Activated naive CD8-positive, alpha-beta T cell treated with anti-CD3 and anti-CD28 coated beads, Interleukin-2, amount 50 U/mL, for 24 hours (primary cell): Measurements from ENCODE around the gene CHMP4B.
"Not testable (repeated sequence)": the region's sequence is repeated elsewhere in the genome, so short reads cannot be mapped to it uniquely, and the experiment has no call there.

ENCODE experiments used
- ATAC-seq: fragments of 150-1000 bp; cut with Tn5 transposase; one replicate; pipeline ENCODE4 v1.10.0; 2021
- DNase-seq: peaks from one replicate; pipeline ENCODE4 v3.0.0; 2021
- H3K27ac Mint-ChIP-seq: one replicate; pipeline ENCODE4 v1.8.0; 2021; ENCODE audit warnings: mild to moderate bottlenecking, mixed read lengths
- H3K27me3 Mint-ChIP-seq: one replicate; pipeline ENCODE4 v1.8.0; 2021; ENCODE audit warnings: mixed read lengths
- H3K36me3 Mint-ChIP-seq: one replicate; pipeline ENCODE4 v1.8.0; 2021; ENCODE audit warnings: low read depth, mixed read lengths
- H3K4me1 Mint-ChIP-seq: one replicate; pipeline ENCODE4 v1.8.0; 2021; ENCODE audit warnings: mixed read lengths
- H3K4me3 Mint-ChIP-seq: one replicate; pipeline ENCODE4 v1.8.0; 2021; ENCODE audit warnings: mild to moderate bottlenecking, moderate library complexity, mixed read lengths
- H3K9me3 Mint-ChIP-seq: one replicate; pipeline ENCODE4 v1.8.0; 2021; ENCODE audit warnings: mixed read lengths

The CHMP4B gene

DNA sequence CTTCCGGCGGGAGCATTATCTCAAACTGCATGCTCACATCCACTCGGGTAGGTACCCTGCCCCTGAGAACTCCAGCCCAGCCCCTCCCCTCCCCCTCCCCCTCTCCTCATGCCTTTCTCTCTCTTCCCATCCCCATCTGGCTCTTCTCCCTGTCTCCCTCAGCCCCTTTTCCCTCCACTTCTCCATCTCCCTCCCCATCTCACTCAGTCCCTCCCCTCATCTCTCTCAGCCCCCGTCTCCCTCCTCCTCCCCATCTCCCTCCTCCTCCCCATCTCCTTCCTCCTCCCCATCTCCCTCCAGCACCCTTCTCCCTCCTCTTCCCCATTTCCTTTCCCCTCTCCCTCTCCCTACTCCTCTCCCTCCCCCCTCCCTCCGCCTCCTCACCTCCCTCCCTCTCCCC is 27.3 kb upstream of the CHMP4B start:
- peaks cover 18% of the 10 kb centered on the region for H3K4me1 Mint-ChIP-seq
- no peaks in the 10 kb centered on the region for H3K27me3 Mint-ChIP-seq
- H3K27ac Mint-ChIP-seq = no peak overlapping the region

DNA sequence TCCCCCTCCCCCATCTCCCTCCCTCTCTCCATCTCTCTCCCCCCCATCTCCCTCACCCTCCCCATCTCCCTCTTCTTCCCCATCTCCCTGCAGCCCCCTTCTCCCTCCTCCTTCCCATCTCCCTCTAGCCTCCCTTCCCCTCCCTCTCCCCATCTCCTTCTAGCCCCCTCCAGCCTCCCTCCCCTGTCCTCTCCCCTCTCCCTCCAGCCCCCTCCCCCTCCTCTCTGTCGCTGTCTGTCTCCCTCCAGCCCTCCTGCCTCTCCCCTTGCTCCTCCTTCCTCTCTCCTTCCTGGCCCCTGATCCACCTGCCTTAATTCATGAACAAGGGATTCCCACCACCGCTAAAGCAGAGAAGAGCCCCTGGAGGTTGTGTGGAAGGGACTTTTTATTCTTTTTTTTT is 26.9 kb upstream of the CHMP4B start:
- Mint-ChIP-seq H3K36me3 (peaks cover 4% of the 10 kb centered on the region), H3K4me3 (no peak overlapping the region), H3K9me3 (no peaks in the 10 kb centered on the region), H3K27ac (no peak overlapping the region), H3K27me3 (no peaks in the 10 kb centered on the region), H3K4me1 (peaks cover 14% of the 10 kb centered on the region)
- no peak for ATAC-seq
- DNase-seq = no peak

More for the DNA sequence above, 27.3 kb upstream of the CHMP4B start:
- H3K36me3 Mint-ChIP-seq = peaks cover 4% of the 10 kb centered on the region
- DNase-seq (no peak), ATAC-seq (no peak)
- no peak overlapping the region for H3K4me3 Mint-ChIP-seq
- no peaks in the 10 kb centered on the region for H3K9me3 Mint-ChIP-seq

DNA sequence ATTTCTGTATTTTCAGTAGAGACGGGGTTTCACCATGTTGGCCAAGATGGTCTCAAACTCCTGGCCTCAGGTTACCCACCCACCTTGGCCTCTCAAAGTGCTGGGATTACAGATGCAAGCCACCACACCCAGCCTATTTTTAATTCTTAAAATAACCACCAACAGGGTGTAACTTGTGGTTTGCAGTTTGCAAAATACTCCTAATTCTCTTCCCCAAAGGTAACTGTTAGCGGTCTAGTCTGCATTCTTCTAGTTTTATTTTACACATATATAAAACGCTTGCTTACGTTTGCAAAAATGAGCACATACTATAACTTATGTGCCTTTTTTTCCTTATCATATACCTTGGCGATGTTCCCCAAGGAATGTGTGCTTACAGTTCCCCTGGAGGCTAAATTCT is 25.6 kb upstream of the CHMP4B start:
- no peak overlapping the region for H3K27ac Mint-ChIP-seq
- no peak overlapping the region for H3K4me3 Mint-ChIP-seq
- no peak for DNase-seq
- peaks cover 7% of the 10 kb centered on the region for H3K36me3 Mint-ChIP-seq
- ATAC-seq = no peak
- H3K4me1 Mint-ChIP-seq = peaks cover 9% of the 10 kb centered on the region
- no peaks in the 10 kb centered on the region for H3K9me3 Mint-ChIP-seq
- no peaks in the 10 kb centered on the region for H3K27me3 Mint-ChIP-seq

DNA sequence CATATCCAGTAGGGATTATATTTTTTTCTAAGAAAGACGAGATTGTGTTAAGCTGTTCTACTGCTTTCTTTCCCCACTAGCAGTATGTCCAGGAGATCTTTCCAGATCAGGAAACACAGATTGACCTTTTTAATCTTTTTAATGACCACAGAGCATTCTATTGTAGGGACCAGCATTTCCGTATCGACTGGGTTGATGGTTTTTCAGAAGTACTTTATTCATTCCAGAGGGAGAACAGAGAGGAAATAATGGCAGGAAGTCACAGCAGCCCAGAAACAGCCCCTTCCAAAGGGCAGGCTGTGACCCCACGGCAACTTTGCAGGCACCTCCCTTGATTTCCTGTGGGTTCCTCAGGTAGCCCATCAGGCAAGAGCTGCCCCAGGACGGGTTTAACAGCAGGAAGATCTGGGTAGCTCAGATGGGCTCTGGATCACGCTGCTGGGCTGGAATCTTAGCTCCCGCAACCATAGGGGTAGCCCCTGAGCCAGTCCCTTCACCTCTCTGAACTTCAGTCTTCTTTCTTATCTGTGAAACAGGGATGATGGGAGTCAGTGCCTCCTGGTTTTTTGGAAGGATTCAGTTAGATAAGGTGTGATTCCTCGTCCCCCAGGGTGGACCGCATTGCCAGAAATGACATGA is 23.8 kb upstream of the CHMP4B start:
- H3K4me1 Mint-ChIP-seq = peaks cover 9% of the 10 kb centered on the region
- no peak overlapping the region for H3K4me3 Mint-ChIP-seq
- H3K27me3 Mint-ChIP-seq = no peaks in the 10 kb centered on the region
- no peak for DNase-seq
- no peaks in the 10 kb centered on the region for H3K9me3 Mint-ChIP-seq
- H3K27ac Mint-ChIP-seq = no peak overlapping the region
- H3K36me3 Mint-ChIP-seq = peaks cover 11% of the 10 kb centered on the region
- no peak for ATAC-seq

DNA sequence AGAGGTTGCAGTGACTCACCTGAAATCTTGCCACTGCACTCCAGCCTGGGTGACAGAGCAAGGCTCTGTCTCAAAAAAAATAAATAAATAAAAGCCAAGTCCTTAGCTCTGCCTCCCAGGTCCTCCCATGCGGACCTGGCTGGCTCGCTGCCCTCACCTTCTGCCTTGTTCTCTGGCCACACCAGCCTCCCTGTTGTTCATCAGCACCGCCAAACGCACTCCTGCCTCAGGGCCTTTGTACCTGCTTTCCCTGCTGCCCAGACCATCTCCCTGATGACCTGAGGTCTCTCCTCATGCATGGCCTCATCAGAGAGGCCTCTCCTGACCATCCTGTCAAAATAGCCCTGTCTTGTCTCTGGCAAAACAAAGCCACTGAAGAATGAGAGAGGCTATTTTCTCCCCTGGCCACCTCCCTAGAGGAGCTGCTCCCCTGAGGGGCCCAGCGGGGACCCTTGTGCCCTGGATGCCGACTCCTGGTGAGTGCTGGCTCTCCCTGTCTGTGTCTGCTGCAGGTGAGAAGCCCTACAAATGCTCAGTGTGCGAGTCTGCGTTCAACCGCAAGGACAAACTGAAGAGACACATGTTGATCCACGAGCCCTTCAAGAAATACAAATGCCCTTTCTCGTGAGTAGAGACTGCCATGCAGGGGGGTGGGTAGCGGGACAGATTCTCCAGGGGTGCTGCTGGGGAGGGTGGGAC is 22.6 kb upstream of the CHMP4B start:
- H3K27me3 Mint-ChIP-seq = no peaks in the 10 kb centered on the region
- DNase-seq (no peak), ATAC-seq (no peak)

DNA sequence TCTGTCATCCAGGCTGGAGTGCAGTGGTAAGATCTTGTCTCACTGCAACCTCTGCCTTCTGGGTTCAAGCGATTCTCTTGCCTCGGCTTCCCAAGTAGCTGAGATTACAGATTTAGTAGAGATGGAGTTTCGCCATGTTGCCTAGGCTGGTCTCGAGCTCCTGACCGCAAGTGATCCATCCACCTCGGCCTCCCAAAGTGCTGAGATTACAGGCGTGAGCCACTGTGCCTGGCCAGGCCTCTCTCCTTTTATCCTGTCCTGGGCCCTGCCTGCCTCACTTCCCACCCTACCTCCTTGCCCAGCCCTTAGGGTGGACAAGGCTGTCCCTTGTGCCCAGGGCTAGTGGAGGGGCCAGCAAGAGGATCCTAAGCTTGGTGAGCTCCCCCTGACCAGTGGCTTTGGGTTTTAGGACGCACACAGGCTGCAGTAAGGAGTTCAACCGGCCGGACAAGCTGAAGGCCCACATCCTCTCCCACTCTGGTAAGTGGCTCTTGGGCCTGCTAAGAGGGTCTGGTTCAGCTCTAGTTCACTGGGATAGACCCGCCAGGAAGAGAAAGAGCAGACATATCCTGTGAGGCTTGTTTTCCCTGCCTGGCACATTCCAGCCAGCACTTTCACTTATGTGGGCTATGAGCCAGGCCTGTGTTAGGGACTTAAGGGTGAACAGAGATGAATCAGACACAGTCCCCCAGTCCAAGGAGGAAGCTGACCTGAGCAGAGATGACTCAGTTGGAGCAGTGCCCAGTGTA is 21.9 kb upstream of the CHMP4B start:
- H3K27me3 Mint-ChIP-seq = no peaks in the 10 kb centered on the region
- no peak overlapping the region for H3K4me3 Mint-ChIP-seq
- no peak for DNase-seq
- no peak overlapping the region for H3K27ac Mint-ChIP-seq
- H3K4me1 Mint-ChIP-seq = peaks cover 9% of the 10 kb centered on the region
- no peak for ATAC-seq
- peaks cover 11% of the 10 kb centered on the region for H3K36me3 Mint-ChIP-seq
- H3K9me3 Mint-ChIP-seq = no peaks in the 10 kb centered on the region

More for the DNA sequence above, 22.6 kb upstream of the CHMP4B start:
- Mint-ChIP-seq H3K4me1 (peaks cover 9% of the 10 kb centered on the region), H3K27ac (no peak overlapping the region), H3K9me3 (no peaks in the 10 kb centered on the region), H3K4me3 (no peak overlapping the region), H3K36me3 (peaks cover 11% of the 10 kb centered on the region)

DNA sequence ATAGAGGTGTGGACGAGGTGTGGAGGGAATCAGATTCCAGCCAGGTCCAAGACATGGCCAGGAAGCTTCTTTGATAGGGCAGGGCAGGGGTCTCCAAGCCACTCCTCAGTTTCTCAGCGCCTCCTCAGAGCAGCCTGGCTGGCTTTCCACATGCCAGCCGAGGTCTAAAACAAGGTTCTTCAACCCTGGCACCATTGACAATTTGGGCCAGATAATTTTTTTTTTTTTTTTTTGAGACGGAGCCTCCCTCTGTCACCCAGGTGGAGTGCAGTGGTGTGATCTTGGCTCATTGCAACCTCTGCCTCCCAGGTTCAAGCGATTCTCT is 21.3 kb upstream of the CHMP4B start:
- Mint-ChIP-seq H3K4me1 (peaks cover 9% of the 10 kb centered on the region), H3K36me3 (peaks cover 11% of the 10 kb centered on the region), H3K9me3 (no peaks in the 10 kb centered on the region), H3K4me3 (no peak overlapping the region), H3K27me3 (no peaks in the 10 kb centered on the region), H3K27ac (no peak overlapping the region)
- no peak for ATAC-seq
- no peak for DNase-seq

DNA sequence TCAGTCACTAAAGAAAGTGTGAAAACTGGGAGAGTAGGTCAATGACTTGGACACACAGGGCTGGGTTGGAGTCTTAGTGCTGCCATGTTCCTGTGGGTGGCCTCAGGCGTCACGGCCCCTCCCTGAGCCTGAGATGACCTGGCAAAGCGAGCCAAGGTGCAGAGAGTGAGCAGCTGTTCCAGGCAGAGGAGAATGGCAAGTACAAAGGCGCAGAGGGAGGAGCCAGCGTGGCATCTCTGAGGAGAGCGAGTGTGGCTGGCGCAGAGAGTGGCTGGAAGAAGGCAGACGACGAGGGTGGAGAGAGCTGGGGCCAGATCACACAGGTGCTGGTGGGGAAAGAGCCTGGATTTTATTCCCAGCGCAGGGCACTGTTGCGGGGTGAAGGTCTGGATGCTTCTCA is 20.6 kb upstream of the CHMP4B start:
- Mint-ChIP-seq H3K4me3 (no peak overlapping the region), H3K27ac (no peak overlapping the region), H3K36me3 (peaks cover 11% of the 10 kb centered on the region), H3K27me3 (no peaks in the 10 kb centered on the region), H3K4me1 (peaks cover 9% of the 10 kb centered on the region), H3K9me3 (no peaks in the 10 kb centered on the region)
- DNase-seq (no peak), ATAC-seq (no peak)

DNA sequence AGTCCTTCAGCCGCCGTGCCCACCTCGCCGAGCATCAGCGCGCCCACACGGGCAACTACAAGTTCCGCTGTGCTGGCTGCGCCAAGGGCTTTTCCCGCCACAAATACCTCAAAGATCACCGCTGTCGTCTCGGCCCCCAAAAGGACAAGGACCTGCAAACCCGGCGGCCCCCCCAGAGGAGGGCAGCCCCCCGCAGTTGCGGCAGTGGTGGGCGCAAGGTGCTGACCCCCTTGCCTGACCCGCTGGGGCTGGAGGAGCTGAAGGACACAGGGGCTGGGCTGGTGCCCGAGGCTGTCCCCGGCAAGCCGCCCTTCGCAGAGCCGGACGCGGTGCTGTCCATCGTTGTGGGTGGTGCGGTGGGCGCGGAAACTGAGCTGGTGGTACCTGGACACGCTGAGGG is 20.1 kb upstream of the CHMP4B start:
- DNase-seq (no peak), ATAC-seq (no peak)
- Mint-ChIP-seq H3K27me3 (no peaks in the 10 kb centered on the region), H3K4me1 (peaks cover 6% of the 10 kb centered on the region), H3K4me3 (no peak overlapping the region), H3K9me3 (no peaks in the 10 kb centered on the region), H3K36me3 (peaks cover 11% of the 10 kb centered on the region), H3K27ac (no peak overlapping the region)

DNA sequence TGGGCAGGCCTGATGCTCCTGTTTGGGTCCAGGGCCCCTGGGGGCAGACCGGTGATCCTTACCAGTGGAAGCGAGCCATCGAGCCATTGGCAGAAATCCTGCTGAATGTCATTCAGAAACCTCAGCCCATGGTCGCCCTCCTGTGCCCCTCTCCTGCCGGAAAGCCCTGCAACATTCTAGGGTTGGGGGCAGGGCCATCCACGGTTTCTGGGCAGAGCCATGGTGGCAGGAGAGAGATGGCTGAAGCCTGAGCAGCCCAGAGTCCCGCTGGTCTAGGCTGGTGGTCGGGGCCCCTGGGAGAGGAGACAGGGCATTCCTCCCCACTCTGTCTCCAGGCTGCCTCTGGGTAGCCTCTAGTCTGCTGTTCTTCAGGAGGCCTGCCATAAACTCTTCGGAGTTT is 19.6 kb upstream of the CHMP4B start:
- no peak overlapping the region for H3K4me3 Mint-ChIP-seq
- DNase-seq (no peak), ATAC-seq (no peak)
- H3K9me3 Mint-ChIP-seq = no peaks in the 10 kb centered on the region
- peaks cover 4% of the 10 kb centered on the region for H3K4me1 Mint-ChIP-seq
- no peak overlapping the region for H3K27ac Mint-ChIP-seq
- peaks cover 11% of the 10 kb centered on the region for H3K36me3 Mint-ChIP-seq
- H3K27me3 Mint-ChIP-seq = no peaks in the 10 kb centered on the region

DNA sequence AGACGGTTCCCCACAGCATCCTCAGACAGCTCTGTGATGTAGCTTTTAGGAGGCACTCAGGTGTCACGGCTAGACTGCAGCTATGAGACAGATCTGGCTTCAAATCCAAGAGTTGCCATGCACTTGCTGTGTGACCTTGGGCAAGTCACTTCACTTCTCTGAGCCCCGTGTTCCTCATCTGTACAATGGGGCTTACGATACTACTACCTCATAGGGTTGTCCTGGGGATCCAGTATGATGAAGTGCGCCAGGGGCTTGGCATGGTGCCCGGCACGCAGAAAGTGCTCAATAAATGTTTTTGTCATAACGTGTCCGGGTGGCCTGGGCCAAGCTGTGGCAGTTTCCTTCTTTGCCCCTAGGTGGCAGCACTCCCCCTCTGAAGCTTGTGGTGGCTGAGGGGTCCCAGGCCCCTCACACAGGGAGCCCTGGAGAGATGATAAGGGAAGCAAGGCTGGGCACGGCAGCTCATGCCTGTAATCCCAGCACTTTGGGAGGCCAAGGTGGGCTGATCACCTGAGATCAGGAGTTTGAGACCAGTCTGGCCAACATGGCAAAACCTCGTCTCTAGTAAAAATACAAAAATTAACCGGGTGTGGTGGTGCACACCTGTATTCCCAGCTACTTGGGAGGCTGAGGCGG is 19.1 kb upstream of the CHMP4B start:
- H3K36me3 Mint-ChIP-seq = peaks cover 11% of the 10 kb centered on the region
- H3K9me3 Mint-ChIP-seq = no peaks in the 10 kb centered on the region
- ATAC-seq = peak; percentile 47
- H3K4me1 Mint-ChIP-seq = peaks cover 2% of the 10 kb centered on the region
- peak; percentile 68 for DNase-seq
- H3K27ac Mint-ChIP-seq = no peak overlapping the region
- H3K27me3 Mint-ChIP-seq = no peaks in the 10 kb centered on the region
- no peak overlapping the region for H3K4me3 Mint-ChIP-seq

DNA sequence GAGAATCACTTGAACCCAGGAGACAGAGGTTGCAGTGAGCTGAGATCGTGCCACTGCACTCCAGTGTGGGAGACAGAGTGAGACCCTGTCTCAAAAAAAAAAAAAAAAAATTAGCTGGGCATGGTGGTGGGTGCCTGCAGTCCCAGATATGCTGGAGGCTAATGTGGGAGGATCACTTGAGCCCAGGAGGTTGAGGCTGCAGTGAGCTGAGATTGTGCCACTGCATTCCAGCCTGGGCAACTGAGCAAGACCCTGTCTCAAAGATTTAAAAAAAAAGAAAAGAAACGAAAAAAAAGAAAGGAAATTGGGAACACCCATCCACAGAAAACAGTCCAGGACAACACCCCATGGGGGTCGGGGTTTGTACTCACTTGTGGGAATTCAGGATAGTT is 18.6 kb upstream of the CHMP4B start:
- not testable (repeated sequence) for H3K9me3 Mint-ChIP-seq, H3K27me3 Mint-ChIP-seq, DNase-seq, H3K4me1 Mint-ChIP-seq, ATAC-seq, H3K27ac Mint-ChIP-seq, H3K4me3 Mint-ChIP-seq
- peaks cover 11% of the 10 kb centered on the region for H3K36me3 Mint-ChIP-seq

DNA sequence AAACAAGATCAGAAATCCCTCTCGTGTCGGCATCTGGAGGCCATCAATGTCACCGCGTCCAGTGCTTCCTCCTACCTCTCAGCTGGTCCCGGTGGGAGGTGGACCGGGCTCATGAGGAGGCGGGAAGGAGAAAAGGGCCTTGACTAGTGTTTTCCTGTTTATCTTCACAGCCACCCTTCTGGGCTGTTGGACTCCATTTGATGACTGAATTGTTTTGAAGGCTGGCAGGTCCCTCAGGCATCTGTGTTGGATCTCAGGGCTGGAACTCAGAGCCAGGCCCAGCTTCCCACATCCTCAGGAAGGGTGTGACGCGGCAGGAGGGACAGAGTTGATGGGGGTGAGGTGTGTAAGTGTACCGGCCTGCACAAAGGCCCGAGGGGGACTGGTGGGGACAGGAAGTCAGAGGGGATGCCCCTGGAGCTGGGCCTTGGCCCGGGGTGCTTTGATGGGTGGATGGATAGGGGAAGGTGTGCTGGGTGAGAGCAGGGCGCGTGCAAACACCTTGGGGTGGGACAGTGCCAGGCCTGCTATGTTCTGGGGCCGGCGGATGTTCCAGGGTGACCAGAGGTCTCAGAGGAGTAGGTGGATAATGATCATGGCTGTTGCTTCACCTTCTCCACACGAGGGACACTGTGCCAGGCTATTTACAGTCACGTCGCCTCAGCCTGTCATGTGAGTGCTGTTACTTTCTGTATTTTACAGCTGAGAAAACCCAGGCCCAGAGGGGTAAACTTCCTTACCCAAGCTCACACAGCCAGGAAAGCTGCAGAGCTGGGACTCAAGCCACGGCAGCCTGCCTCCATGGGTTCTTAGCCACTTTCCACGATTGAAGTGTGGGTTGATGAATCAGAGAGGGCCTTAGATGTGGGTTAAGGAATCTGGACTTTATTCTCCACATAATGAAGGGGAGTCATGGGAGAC is 17.9 kb upstream of the CHMP4B start:
- H3K27ac Mint-ChIP-seq = no peak overlapping the region
- no peak overlapping the region for H3K4me3 Mint-ChIP-seq
- H3K36me3 Mint-ChIP-seq = peaks cover 11% of the 10 kb centered on the region
- no peak for DNase-seq
- no peaks in the 10 kb centered on the region for H3K27me3 Mint-ChIP-seq
- no peaks in the 10 kb centered on the region for H3K9me3 Mint-ChIP-seq
- no peaks in the 10 kb centered on the region for H3K4me1 Mint-ChIP-seq
- ATAC-seq = no peak

DNA sequence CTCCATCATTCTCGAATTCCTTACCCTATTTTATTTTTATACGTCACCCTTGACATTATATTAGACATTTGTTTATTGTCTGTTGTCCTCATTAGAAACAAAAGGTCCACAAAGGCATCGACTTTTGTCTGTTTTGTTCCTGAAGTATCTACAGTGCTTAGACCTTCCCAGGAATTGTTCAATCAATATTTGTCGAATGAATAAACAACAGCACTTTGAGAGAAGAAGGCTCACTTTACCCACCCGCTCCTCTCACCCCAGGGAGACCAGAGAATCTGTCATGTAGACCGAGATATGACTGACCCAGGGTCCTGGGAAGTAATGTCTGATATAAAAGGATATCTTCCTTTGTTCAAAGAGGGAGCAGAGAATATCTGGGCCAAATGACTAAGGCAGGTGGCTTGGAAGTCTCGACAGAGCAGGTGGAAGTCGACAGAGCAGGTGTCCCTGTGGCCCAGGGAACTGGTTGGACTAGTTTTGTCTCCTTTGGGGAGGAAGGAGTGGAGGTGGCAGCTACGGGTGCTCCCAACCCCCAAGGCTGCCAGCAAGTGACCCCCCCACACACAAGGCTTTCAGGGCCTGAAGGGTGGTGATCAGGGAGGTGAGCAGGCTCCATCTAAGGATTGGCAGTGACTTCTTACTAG is 14.8 kb upstream of the CHMP4B start:
- no peak overlapping the region for H3K27ac Mint-ChIP-seq
- DNase-seq = no peak
- H3K9me3 Mint-ChIP-seq = no peaks in the 10 kb centered on the region
- H3K27me3 Mint-ChIP-seq = no peaks in the 10 kb centered on the region
- ATAC-seq = no peak
- no peak overlapping the region for H3K4me3 Mint-ChIP-seq
- peaks cover 2% of the 10 kb centered on the region for H3K36me3 Mint-ChIP-seq
- no peaks in the 10 kb centered on the region for H3K4me1 Mint-ChIP-seq
